Heart right ventricle (tissue), 16 donors: ENCODE measurements around the gene KIAA0930. TPM values are rescaled to one million over a fixed set of nuclear protein-coding genes. Genes with fewer than 3 reads are reported as not detected.

Experiments used
- ATAC-seq, 8 donors: fragments of 200-7000 bp; cut with Tn5 transposase; one replicate each; pipeline ENCODE4 v1.9.1; 2020; ENCODE audit warnings: mild to moderate bottlenecking in 8 of 8, moderate library complexity in 8 of 8, moderate number of reproducible peaks in 1 of 8
- DNase-seq, 2 donors: peaks; one replicate each; pipeline ENCODE4 v3.0.0-alpha.2; 2020
- H3K27ac ChIP-seq, 10 donors: fragments of 200-600 bp; sonication (generic) in 2 of 10; one replicate each; pipeline versions ENCODE4 v1.5.0 to v1.8.0; 2020 to 2022; ENCODE audit warnings: mild to moderate bottlenecking in 3 of 10
- H3K27me3 ChIP-seq, 7 donors: fragments of 200-600 bp; one replicate each; pipeline ENCODE4 v1.8.0; 2021 to 2022; ENCODE audit warnings: mild to moderate bottlenecking in 2 of 7
- H3K36me3 ChIP-seq, 9 donors: fragments of 200-600 bp; sonication (generic) in 1 of 9; one replicate each; pipeline versions ENCODE4 v1.5.0 to v1.8.0; 2020 to 2022; ENCODE audit warnings: mild to moderate bottlenecking in 2 of 9
- H3K4me1 ChIP-seq, 9 donors: fragments of 200-600 bp; sonication (generic) in 1 of 9; one replicate each; pipeline versions ENCODE4 v1.5.0 to v1.8.0; 2020 to 2022; ENCODE audit warnings: mild to moderate bottlenecking in 4 of 9
- H3K4me3 ChIP-seq, 10 donors: fragments of 200-600 bp; sonication (generic) in 2 of 10; one replicate each; pipeline versions ENCODE4 v1.5.0 to v1.8.0; 2020 to 2022; ENCODE audit warnings: mild to moderate bottlenecking in 7 of 10, moderate library complexity in 2 of 10
- H3K9me3 ChIP-seq, 11 donors: fragments of 200-600 bp in 10 of 11; sonication (generic) in 2 of 11; one replicate each; pipeline versions ENCODE4 v1.5.0 to v1.8.0; 2013 to 2022; ENCODE audit warnings: mild to moderate bottlenecking in 2 of 11, control low read depth in 1 of 11, moderate library complexity in 1 of 11
- CTCF ChIP-seq, 9 donors: fragments of 200-600 bp; sonication (generic) in 2 of 9; IDR thresholded peaks; one replicate each; pipeline versions ENCODE4 v1.5.0 to v1.8.0; 2021 to 2022; ENCODE audit warnings: antibody characterized with exemption in 9 of 9, mild to moderate bottlenecking in 5 of 9, moderate library complexity in 1 of 9
- WGBS, 2 donors: extraction: QIAGEN DNeasy Blood & Tissue Kit; methylation state at CpG; one replicate each; pipeline ENCODE4 v1.1.7; 2013; ENCODE audit warnings: inconsistent platforms in 1 of 2; 5-methylcytosine and 5-hydroxymethylcytosine counted together
- intact Hi-C, 10 donors: fragments of 100-400 bp; cut with DNase I; formaldehyde crosslinking; loops; one replicate each; pipeline versions ENCODE4 v1.11.1 to v1.14.2; 2022
- polyA plus RNA-seq, 2 donors: library from polyadenylated mRNA; stranded (reverse); fragments of 200-250 nt; gene quantifications; one replicate each; pipeline ENCODE4 v1.2.3, GENCODE V29; 2013
- total RNA-seq, 10 donors: library from RNA; stranded (reverse); fragmentation: NEBNext Ultra II Directional in 3 of 10; extraction: Animal tissue kit (Norgen Biotek cat#: 25700) in 3 of 10; gene quantifications; one replicate each; pipeline versions ENCODE4 v1.2.1 to v1.2.4, GENCODE V29; 2021 to 2023
- donor health status: Arrhythmogenic right ventricular cardiomyopathy.
- donor health status: ischemic (EF 13 %, LVEDD 7.1; RV severe dilation, severe dysfunction).
- donor health status: healthy with polysubstance abuse.
- donor health status: DM: no; HTN: yes; CAD: no.
- donor health status: DM: no; HTN: no; CAD: no.
- donor health status: ischemic (EF 25% LVEDD 6.9; RV normal size, moderate dysfunction).
- donor health status: ischemic (EF 25% LVEDD 5.7; RV mildly dilated, moderate dysfunction).
- donor health status: healthy.
- donor health status: DM: yes; HTN: yes; CAD: no.
- donor health status: Ischemic cardiomyopathy.
- donor health status: ischemic (EF 35%, LVEDD 5.7; RV mildly dilated, moderate dysfunction).
- donor health status: nonischemic (EF 11% LVEDD 7.7; RV severe dilation, severe dysfunction).
- donor health status: DM: yes; HTN: yes; CAD: no.
- donor health status: PGD.
- donor health status: ischemic (EF 29% LVEDD 5.4; RV normal size, mild dysfunction).
- donor health status: nonischemic (EF 23%, LVEDD 6.1; RV moderate dilation, normal function).

Gene KIAA0930
- total and polyA plus RNA-seq, 12 donors, result 9.1 to 48.3 (median 16.3) TPM

GRCh38 chr22:45206233-45206632 lies 34.5 kb downstream of the KIAA0930 start:
- Histone ChIP-seq H3K4me3 (no peak overlapping the region), H3K27ac (no peak overlapping the region), H3K36me3 (peaks cover 0 to 78% (median 3%) of the 10 kb centered on the region in 9 donors), H3K9me3 (no peaks in the 10 kb centered on the region), H3K27me3 (no peaks in the 10 kb centered on the region), H3K4me1 (peaks cover 0 to 3% (median 0%) of the 10 kb centered on the region in 9 donors)
- no peak for TF ChIP-seq CTCF (IDR thresholded peaks at IDR 0.05)
- 88 to 90% methylated on average over 6 of the region's 6 CpGs for WGBS, 2 donors
- no peak for DNase-seq
- intact Hi-C loops, result no loop called here
- no peak for ATAC-seq

GRCh38 chr22:45205276-45205925 lies 35.3 kb downstream of the KIAA0930 start:
- TF ChIP-seq CTCF (IDR thresholded peaks at IDR 0.05), result no peak
- Histone ChIP-seq H3K9me3 (no peaks in the 10 kb centered on the region), H3K27ac (no peak overlapping the region), H3K36me3 (peaks cover 0 to 78% (median 3%) of the 10 kb centered on the region in 9 donors), H3K4me3 (no peak overlapping the region), H3K27me3 (no peaks in the 10 kb centered on the region), H3K4me1 (no peaks in the 10 kb centered on the region)
- 92% methylated on average over 20 of the region's 20 CpGs for WGBS, 2 donors
- intact Hi-C loops, result no loop called here
- DNase-seq, result no peak
- ATAC-seq, result no peak

GRCh38 chr22:45204819-45205218 lies 35.9 kb downstream of the KIAA0930 start:
- Histone ChIP-seq H3K4me1 (no peaks in the 10 kb centered on the region), H3K36me3 (peaks cover 0 to 78% (median 3%) of the 10 kb centered on the region in 9 donors), H3K27me3 (no peaks in the 10 kb centered on the region), H3K4me3 (no peak overlapping the region), H3K9me3 (no peaks in the 10 kb centered on the region), H3K27ac (no peak overlapping the region)
- no peak for DNase-seq
- intact Hi-C loops, result no loop called here
- no peak for ATAC-seq
- 89 to 90% methylated on average over 14 of the region's 14 CpGs for WGBS, 2 donors
- no peak for TF ChIP-seq CTCF (IDR thresholded peaks at IDR 0.05)

GRCh38 chr22:45204241-45204640 lies 36.5 kb downstream of the KIAA0930 start:
- no peak overlapping the region for H3K4me3 ChIP-seq
- no peak for TF ChIP-seq CTCF (IDR thresholded peaks at IDR 0.05)
- H3K4me1 ChIP-seq, result no peaks in the 10 kb centered on the region
- H3K27me3 ChIP-seq, result no peaks in the 10 kb centered on the region
- intact Hi-C loops, result no loop called here
- DNase-seq (no peak), ATAC-seq (no peak)
- H3K9me3 ChIP-seq, result no peaks in the 10 kb centered on the region
- no peak overlapping the region for H3K27ac ChIP-seq
- 83 to 85% methylated on average over 13 of the region's 13 CpGs for WGBS, 2 donors
- peaks cover 0 to 84% (median 8%) of the 10 kb centered on the region in 9 donors for H3K36me3 ChIP-seq
